Rectal smooth muscle tissue (tissue), 1 donor: ENCODE results near the gene GPR160.

Experiments
- H3K27ac ChIP-seq: one replicate; pipeline ENCODE4 v1.7.0; 2013; ENCODE audit warnings: low read depth, low read length, inconsistent platforms
- H3K27me3 ChIP-seq: one replicate; pipeline ENCODE4 v1.7.0; 2013; ENCODE audit warnings: low read length; ENCODE audit not compliant: control insufficient read depth, insufficient read depth
- H3K36me3 ChIP-seq: one replicate; pipeline ENCODE4 v1.7.0; 2013; ENCODE audit warnings: low read length; ENCODE audit not compliant: control insufficient read depth, insufficient read depth
- H3K4me1 ChIP-seq: one replicate; pipeline ENCODE4 v1.7.0; 2013; ENCODE audit warnings: low read length; ENCODE audit not compliant: control insufficient read depth, insufficient read depth
- H3K4me3 ChIP-seq: one replicate; pipeline ENCODE4 v1.7.0; 2013; ENCODE audit warnings: low read length
- H3K9ac ChIP-seq: one replicate; pipeline ENCODE4 v1.7.0; 2013; ENCODE audit warnings: low read length

The GPR160 gene, protein sequence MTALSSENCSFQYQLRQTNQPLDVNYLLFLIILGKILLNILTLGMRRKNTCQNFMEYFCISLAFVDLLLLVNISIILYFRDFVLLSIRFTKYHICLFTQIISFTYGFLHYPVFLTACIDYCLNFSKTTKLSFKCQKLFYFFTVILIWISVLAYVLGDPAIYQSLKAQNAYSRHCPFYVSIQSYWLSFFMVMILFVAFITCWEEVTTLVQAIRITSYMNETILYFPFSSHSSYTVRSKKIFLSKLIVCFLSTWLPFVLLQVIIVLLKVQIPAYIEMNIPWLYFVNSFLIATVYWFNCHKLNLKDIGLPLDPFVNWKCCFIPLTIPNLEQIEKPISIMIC

DNA sequence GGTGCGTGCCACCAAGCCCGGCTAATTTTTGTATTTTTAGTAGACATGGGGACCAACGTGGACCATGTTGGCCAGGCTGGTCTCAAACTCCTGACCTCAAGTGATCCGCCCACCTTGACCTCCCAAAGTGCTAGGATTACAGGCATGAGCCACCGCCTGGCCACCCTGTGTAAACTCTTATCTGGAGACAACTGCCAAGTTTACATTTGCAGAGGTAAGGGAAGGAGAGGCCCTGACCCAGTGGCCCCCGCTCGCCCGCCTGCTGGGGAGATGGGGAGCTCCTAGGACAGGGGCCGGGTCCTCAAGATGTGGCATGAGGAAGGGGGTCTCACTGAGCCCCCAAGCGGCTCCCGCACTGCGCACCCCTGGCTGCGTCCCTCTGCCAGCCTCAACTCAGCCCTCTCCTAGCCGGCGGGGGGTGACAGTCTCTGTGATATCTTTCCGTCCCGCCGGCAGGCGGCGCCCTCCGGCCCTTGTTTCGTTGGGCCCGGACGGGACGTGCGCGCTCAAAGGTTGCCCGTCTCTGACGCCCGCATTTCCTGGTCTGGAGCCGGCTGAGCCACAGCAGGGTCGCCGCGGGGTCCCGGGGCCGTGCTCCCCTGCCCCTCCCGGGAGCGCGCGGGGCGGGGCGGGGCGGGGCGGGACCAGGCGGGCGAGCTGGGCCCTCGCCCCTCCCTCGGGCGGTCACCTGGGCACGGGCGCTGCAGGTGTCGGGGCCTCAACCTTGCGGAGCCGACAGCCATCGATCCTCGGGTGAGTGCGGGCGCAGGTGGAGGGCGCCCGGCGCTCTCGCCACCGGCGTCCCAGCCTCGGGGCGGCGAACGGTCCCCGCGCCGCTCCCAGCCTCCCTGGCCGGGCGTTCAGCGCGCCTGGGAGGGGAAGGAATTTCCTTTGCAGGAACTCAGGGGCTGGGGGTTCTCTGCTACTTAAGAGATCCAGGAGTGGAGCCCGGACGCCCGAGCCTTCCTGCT, at the start of gene GPR160:
Gene GPR160, plus strand, starts transcription at position 533 of the 971 bp plus-strand sequence. CDS start 45,978 bp downstream, outside the sequence.
- peak within 1 kb of the TSS; percentile 62 for H3K9ac ChIP-seq
- peak within 1 kb of the TSS; percentile 62 for H3K4me3 ChIP-seq
- no peaks in the 10 kb centered on the region for H3K36me3 ChIP-seq
- H3K4me1 ChIP-seq, result no peaks in the 10 kb centered on the region
- no peak within 1 kb of the TSS for H3K27ac ChIP-seq
- H3K27me3 ChIP-seq, result peaks cover 3% of the 10 kb centered on the region

DNA sequence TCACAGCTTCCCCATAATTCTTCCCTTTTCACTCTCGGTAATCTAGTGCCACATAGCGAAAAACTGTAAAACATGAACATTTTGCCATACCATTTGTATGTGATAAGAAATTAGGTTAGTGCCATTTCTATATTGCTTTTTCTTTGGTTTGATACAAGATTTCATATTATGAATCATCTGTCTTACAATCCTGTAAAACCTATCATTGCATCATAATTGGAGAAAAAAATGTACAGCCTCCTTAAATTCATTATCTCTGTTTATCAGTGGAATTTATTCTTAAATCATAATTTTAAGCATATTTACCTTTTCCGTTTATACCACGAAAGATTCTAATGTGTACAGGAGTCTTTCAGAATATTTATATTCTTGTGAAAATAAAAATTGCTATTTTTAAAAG, 47.4 kb upstream of the GPR160 start:
- Histone ChIP-seq H3K4me1 (no peaks in the 10 kb centered on the region), H3K36me3 (peaks cover 15% of the 10 kb centered on the region), H3K27ac (no peak overlapping the region), H3K9ac (no peak overlapping the region), H3K4me3 (no peak overlapping the region), H3K27me3 (no peaks in the 10 kb centered on the region)

DNA sequence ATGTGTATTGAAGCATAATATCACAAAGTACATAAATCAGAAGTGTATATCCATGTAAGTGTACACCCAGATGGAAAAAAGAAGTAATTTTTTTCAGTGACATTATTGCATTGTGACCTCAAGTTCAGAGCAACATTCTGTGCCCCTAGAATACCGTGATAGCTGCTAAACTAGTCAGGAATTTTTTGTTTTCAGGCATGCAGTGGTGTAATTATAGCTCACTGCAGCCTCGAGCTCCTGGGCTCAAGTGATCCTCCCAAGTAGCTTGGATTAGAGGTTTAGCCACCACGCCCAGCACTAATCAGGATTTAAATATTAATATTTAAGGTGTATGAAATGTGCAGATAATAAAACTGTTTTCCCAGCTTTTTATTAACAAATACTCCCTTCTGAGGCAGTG, 45.6 kb upstream of the GPR160 start:
- peaks cover 12% of the 10 kb centered on the region for H3K36me3 ChIP-seq

DNA sequence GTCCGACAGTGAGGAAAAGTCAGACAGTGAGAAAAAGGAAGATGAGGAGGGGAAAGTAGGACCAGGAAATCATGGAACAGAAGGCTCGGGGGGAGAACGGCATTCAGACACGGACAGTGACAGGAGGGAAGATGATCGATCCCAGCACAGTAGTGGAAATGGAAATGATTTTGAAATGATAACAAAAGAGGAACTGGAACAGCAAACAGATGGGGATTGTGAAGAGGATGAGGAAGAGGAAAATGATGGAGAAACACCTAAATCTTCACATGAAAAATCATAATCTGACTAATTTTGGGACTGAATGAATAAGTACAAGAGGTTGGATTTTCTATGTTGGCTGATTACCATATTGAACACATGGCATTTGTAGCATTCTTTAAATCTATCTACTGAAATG, 45.0 kb upstream of the GPR160 start:
- H3K27ac ChIP-seq, result no peak overlapping the region
- no peak overlapping the region for H3K9ac ChIP-seq
- no peaks in the 10 kb centered on the region for H3K27me3 ChIP-seq
- no peak overlapping the region for H3K4me3 ChIP-seq
- no peaks in the 10 kb centered on the region for H3K4me1 ChIP-seq
- peaks cover 11% of the 10 kb centered on the region for H3K36me3 ChIP-seq

More for the DNA sequence above, 45.6 kb upstream of the GPR160 start:
- no peaks in the 10 kb centered on the region for H3K4me1 ChIP-seq
- H3K27ac ChIP-seq, result no peak overlapping the region
- H3K9ac ChIP-seq, result no peak overlapping the region
- no peak overlapping the region for H3K4me3 ChIP-seq
- H3K27me3 ChIP-seq, result no peaks in the 10 kb centered on the region

DNA sequence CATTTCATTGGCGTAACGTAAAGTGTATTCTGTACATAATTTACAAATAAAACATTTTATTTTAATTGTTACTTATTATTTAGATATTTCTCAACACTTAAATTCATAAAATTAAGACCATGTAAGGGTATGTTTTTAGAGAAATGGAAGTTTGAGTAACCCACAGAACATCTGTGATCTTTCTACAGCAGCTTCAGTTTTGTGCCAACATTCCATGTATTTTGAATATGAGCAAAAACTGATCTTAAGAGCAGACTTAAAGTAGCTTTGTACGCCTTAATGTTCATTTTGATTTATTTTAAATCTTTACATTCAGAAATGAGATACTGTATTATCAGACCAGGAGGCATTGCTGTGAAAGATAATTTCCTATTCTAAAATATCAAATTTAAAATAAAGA, 44.0 kb upstream of the GPR160 start:
- Histone ChIP-seq H3K27me3 (no peaks in the 10 kb centered on the region), H3K9ac (no peak overlapping the region), H3K4me3 (no peak overlapping the region), H3K36me3 (peaks cover 11% of the 10 kb centered on the region), H3K4me1 (no peaks in the 10 kb centered on the region), H3K27ac (no peak overlapping the region)

DNA sequence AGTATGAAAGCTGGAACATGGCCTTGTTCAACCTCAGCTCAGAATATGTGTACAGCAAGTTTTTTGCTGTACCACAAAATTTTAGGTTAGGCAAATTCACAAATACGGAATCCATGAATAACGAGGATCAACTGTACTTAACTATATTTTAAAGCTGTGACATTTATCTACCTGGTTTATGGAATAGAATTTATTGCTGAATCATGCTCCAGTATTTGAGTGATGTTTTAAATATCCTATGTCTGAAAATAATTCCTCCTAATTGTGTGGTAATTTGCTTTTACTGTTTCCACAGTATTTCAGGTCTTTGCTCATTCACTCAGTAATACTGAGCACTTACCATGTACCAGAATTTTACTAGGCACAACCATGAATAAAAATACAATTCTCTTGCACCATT, 41.7 kb upstream of the GPR160 start:
- no peak overlapping the region for H3K4me3 ChIP-seq
- H3K27me3 ChIP-seq, result no peaks in the 10 kb centered on the region
- peaks cover 9% of the 10 kb centered on the region for H3K36me3 ChIP-seq
- H3K9ac ChIP-seq, result no peak overlapping the region
- H3K4me1 ChIP-seq, result no peaks in the 10 kb centered on the region
- no peak overlapping the region for H3K27ac ChIP-seq

DNA sequence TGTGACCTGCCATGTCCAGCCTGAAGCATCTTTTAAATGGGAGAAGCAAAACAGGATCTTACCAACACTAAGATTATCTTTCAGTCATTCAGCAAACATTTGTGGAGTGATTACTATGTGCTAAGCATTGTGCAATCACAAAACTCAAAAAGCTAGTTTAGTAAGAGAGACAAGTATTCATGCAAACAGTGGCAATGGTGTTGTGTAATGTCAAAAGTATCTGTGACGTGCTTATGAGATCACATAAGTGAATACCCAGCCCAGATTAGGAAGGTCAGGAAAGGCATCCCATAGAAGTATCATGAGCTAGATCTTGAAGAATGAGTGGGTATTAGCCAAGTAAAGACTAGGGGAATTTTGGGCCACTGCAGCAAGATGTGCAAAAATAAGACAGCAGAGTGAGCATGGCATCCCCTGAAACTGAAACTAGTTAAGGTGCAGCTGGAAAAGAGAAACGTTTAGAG, 39.1 kb upstream of the GPR160 start:
- H3K9ac ChIP-seq, result no peak overlapping the region
- H3K4me3 ChIP-seq, result no peak overlapping the region
- H3K27ac ChIP-seq, result no peak overlapping the region
- H3K36me3 ChIP-seq, result no peaks in the 10 kb centered on the region
- no peaks in the 10 kb centered on the region for H3K27me3 ChIP-seq
- H3K4me1 ChIP-seq, result no peaks in the 10 kb centered on the region

DNA sequence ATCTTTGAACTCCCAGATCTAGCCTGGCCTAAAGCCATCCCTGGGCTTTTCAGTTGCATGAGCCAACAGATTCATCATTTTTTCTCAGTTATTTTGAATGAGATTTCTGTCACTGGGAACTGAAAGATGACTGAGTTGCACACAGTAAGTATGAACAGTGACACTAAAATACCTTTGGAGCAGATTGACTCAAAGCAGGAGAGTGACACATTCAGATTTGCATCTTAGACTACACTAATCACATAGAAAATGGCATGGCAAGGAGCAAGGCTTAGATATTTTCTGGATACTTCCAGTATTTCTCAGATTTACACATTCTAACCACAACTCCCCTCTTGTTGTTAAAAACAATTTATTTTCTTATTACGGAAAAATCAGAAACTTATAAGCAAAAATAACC, 38.4 kb upstream of the GPR160 start:
- Histone ChIP-seq H3K4me1 (no peaks in the 10 kb centered on the region), H3K9ac (no peak overlapping the region), H3K36me3 (no peaks in the 10 kb centered on the region)

DNA sequence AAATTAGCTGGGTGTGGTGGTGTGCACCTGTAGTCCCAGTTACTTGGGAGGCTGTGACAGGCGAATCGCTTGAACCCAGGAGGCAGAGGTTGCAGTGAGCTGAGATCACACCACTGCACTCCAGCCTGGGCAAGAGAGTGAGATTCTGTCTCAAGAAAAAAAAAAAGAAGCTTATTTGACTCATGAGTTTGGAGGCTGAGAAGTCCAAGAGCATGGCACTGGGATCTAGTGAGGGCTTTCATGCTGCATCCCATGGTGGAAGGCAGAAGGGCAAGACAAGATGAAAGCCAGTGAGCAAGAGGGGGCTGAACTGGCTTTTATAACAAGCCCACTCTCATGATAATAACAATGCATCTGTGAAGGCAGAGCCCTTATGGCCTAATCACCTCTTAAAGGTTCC, 37.7 kb upstream of the GPR160 start:
- Histone ChIP-seq H3K9ac (no peak overlapping the region), H3K4me3 (no peak overlapping the region), H3K4me1 (no peaks in the 10 kb centered on the region), H3K27ac (no peak overlapping the region), H3K27me3 (no peaks in the 10 kb centered on the region), H3K36me3 (no peaks in the 10 kb centered on the region)

More for the DNA sequence above, 38.4 kb upstream of the GPR160 start:
- Histone ChIP-seq H3K4me3 (no peak overlapping the region), H3K27ac (no peak overlapping the region), H3K27me3 (no peaks in the 10 kb centered on the region)

DNA sequence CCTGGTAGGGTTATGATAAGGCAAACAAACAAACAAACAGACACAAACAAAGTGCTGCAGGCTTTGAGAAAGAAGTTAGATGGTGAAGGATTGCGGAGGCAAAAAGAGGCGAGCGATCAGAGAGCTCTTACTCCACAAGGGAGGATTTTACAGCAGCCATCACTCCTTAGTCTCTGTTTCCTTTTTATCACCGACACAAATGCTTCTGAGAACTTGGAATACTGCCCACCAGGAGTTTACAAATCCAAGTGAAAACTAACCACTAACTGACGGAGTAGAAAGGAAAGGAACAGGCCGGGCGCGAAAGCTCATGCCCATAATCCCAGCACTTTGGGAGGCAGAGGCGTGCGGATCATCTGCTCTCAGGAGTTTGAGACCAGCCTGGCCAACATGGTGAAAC, 35.6 kb upstream of the GPR160 start:
- Histone ChIP-seq H3K27me3 (no peaks in the 10 kb centered on the region), H3K36me3 (no peaks in the 10 kb centered on the region), H3K4me1 (no peaks in the 10 kb centered on the region), H3K4me3 (no peak overlapping the region), H3K9ac (no peak overlapping the region), H3K27ac (no peak overlapping the region)

DNA sequence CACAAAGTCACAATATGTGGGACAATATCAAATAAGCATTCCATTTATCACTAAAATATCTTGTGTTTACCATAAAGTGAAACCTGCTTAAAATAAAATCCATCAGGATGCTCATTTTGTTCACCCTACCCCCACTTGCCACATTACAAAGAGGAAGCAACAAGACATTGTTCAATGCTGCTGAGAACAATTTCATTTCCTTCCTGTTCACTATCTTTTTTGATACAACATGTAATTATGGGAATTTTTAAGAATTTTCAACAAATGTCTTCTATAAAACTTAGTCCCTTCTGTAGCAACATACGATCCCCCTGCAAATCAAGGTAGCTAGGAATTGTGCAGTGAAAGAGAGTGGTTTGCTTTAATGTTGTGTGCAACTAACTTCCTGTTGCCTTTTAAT, 34.9 kb upstream of the GPR160 start:
- H3K4me1 ChIP-seq, result no peaks in the 10 kb centered on the region
- H3K27me3 ChIP-seq, result no peaks in the 10 kb centered on the region
- H3K4me3 ChIP-seq, result no peak overlapping the region
- H3K9ac ChIP-seq, result no peak overlapping the region
- no peak overlapping the region for H3K27ac ChIP-seq
- no peaks in the 10 kb centered on the region for H3K36me3 ChIP-seq

DNA sequence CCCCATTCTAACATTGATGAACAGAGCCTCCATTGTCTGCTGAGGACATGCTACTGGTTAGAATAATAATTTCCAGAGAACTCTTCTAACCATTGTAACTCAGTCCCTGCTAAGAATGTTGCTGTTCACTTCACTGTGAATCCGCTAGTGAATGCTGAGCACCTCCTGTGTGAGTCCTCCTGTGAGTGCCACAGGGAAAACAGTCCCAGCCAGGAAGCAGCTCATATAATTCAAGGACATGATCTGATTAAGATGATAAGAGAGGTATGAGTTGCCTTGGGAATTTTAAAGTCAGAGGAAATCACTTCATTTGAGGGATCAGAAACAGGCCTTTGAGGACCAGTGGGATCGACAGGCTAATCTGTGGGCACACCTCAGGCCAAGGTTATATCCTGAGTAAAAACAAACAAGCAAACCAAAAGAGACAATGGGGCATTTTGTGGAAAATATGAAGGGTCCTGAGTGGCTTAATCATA, 33.9 kb upstream of the GPR160 start:
- no peak overlapping the region for H3K27ac ChIP-seq
- no peaks in the 10 kb centered on the region for H3K36me3 ChIP-seq
- H3K4me1 ChIP-seq, result no peaks in the 10 kb centered on the region
- H3K4me3 ChIP-seq, result no peak overlapping the region
- H3K27me3 ChIP-seq, result no peaks in the 10 kb centered on the region
- H3K9ac ChIP-seq, result no peak overlapping the region
